ENCODE data around the gene EGFR. TPM values are rescaled to one million over a fixed set of nuclear protein-coding genes. Genes with fewer than 3 reads are reported as not detected.

The EGFR gene
- total RNA-seq, 4 donors from 2014 or later, result 224 to 292 (median 233) TPM

GRCh38 chr7:55092186-55092974 lies 73.6 kb downstream of the EGFR start:
- TF ChIP-seq POLR2A (IDR thresholded peaks at IDR 0.05), result no peak
- 86 to 87% methylated on average over 15 of the region's 15 CpGs for WGBS, 2 donors
- intact Hi-C loops (cut with DNase I; ENCODE audit: low total_unique reads), result no loop called here
- H3K4me3 ChIP-seq (ENCODE audit: low read depth, poor library complexity, severe bottlenecking), result no peak overlapping the region
- no peak for DNase-seq (ENCODE audit: low spot score in 2 of 2)

GRCh38 chr7:55092975-55093373 lies 74.2 kb downstream of the EGFR start:
- DNase-seq (ENCODE audit: low spot score in 2 of 2), result no peak
- intact Hi-C loops (cut with DNase I; ENCODE audit: low total_unique reads), result no loop called here
- no peak overlapping the region for H3K4me3 ChIP-seq (ENCODE audit: low read depth, poor library complexity, severe bottlenecking)
- WGBS, 2 donors, result 73 to 83% methylated on average over 3 of the region's 3 CpGs
- no peak for TF ChIP-seq CTCF (IDR thresholded peaks at IDR 0.05)
- no peak for TF ChIP-seq POLR2A (IDR thresholded peaks at IDR 0.05)

GRCh38 chr7:55093674-55094073 lies 74.9 kb downstream of the EGFR start:
- TF ChIP-seq CTCF (IDR thresholded peaks at IDR 0.05), result no peak
- TF ChIP-seq POLR2A (IDR thresholded peaks at IDR 0.05), result no peak
- no peak for DNase-seq (ENCODE audit: low spot score in 2 of 2)
- intact Hi-C loops (cut with DNase I; ENCODE audit: low total_unique reads), result no loop called here
- 71 to 74% methylated on average over 7 of the region's 7 CpGs for WGBS, 2 donors
- no peak overlapping the region for H3K4me3 ChIP-seq (ENCODE audit: low read depth, poor library complexity, severe bottlenecking)

GRCh38 chr7:55094092-55094690 lies 75.4 kb downstream of the EGFR start:
- TF ChIP-seq POLR2A (IDR thresholded peaks at IDR 0.05), result no peak
- no peak for TF ChIP-seq CTCF (IDR thresholded peaks at IDR 0.05)
- H3K4me3 ChIP-seq (ENCODE audit: low read depth, poor library complexity, severe bottlenecking), result no peak overlapping the region
- 56 to 57% methylated on average over 5 of the region's 5 CpGs for WGBS, 2 donors
- DNase-seq (ENCODE audit: low spot score in 2 of 2), result no peak
- intact Hi-C loops (cut with DNase I; ENCODE audit: low total_unique reads), result no loop called here

GRCh38 chr7:55095672-55096071 lies 76.9 kb downstream of the EGFR start:
- no peak for DNase-seq (ENCODE audit: low spot score in 2 of 2)
- WGBS, 2 donors, result 82 to 88% methylated on average over 4 of the region's 4 CpGs
- H3K4me3 ChIP-seq (ENCODE audit: low read depth, poor library complexity, severe bottlenecking), result no peak overlapping the region
- intact Hi-C loops (cut with DNase I; ENCODE audit: low total_unique reads), result no loop called here
- TF ChIP-seq POLR2A (IDR thresholded peaks at IDR 0.05), result no peak
- no peak for TF ChIP-seq CTCF (IDR thresholded peaks at IDR 0.05)

GRCh38 chr7:55096323-55096722 lies 77.5 kb downstream of the EGFR start:
- 88 to 89% methylated on average over 10 to 11 of the region's 11 CpGs for WGBS, 2 donors
- no peak overlapping the region for H3K4me3 ChIP-seq (ENCODE audit: low read depth, poor library complexity, severe bottlenecking)
- intact Hi-C loops (cut with DNase I; ENCODE audit: low total_unique reads), result no loop called here
- TF ChIP-seq POLR2A (IDR thresholded peaks at IDR 0.05), result no peak
- TF ChIP-seq CTCF (IDR thresholded peaks at IDR 0.05), result no peak
- DNase-seq (ENCODE audit: low spot score in 2 of 2), result no peak

All from lower leg skin (tissue), 4 donors.